ENCODE data around the gene WNT7B. TPM values are rescaled to one million over a fixed set of nuclear protein-coding genes. Genes with fewer than 3 reads are reported as not detected.

The WNT7B gene
- total and polyA plus RNA-seq, 10 of the 15 experiments (the other 5 are each of a cell fraction or from before 2014, with no cell fraction given): 0.12 TPM; not detected in 9

DNA sequence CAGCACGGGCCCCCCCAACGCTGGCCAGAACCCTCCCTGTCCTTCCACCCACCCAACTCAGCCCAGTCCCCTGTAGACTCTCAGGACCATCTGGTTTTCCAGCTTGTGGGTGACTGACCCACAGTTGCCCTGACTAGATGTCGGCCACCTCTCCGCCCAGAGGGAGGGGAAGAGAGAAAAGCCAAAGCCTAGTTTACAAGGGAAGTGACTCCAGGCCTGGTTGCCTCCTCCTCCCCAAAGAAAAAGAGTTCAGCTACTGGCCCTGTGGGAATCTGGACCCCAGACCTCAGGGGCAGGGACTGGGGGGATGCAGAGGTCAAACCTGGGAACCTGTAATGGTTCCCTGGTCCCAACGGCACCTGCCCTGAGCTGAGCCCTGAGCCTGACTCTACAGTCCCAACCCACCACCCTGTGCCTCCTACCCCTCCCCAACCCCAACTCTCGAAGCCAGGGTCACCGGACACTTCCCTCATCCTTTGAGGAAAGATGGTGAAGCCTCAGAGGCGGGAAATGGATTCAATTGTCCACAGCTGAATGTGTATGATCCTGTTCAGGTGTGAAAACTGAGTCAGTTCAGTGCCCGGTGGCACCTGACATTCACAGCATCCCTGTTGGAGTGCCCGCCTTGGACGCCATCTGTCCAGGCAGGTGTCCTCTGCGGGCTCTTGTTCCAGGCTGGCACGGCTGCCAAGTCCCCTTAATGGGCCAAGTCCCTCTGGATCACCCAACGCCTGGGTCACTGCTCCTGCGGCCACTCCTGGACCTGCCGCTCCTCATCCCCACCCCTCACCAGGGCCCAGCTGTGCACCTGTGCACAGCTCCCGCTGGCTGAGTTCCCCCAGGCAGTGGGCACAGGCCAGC lies 21.0 kb upstream of the WNT7B start:
- H3K4me1 ChIP-seq (ENCODE audit: control insufficient read depth, insufficient read depth, low read length): peaks cover 11% of the 10 kb centered on the region
- H3K27me3 ChIP-seq (replicated peaks in 1 of 2; ENCODE audit: control insufficient read depth in 2 of 2, insufficient read depth in 2 of 2, low read length in 1 of 2): no peaks in the 10 kb centered on the region
- no peaks in the 10 kb centered on the region for H3K79me2 ChIP-seq (ENCODE audit: control insufficient read depth, insufficient read depth, low read length)
- H2AFZ ChIP-seq (ENCODE audit: control insufficient read depth, low read depth, low read length): no peak overlapping the region
- no TSS peak for BruUV-seq (replicated peaks)
- ChIA-PET RAD21 (ENCODE audit: unreplicated experiment) (interaction anchor here (1.0 to 2.8 kb wide), 2 partner anchors 9 to 118 kb away, joined by 3 to 33 read pairs; no protein-coding TSS in a partner anchor), CTCF (interaction anchor here (3.4 kb wide), 1 partner anchor 8 kb away, joined by 29 read pairs; no protein-coding TSS in a partner anchor), SMC1A (ENCODE audit: uncharacterized antibody, unreplicated experiment) (interaction anchor here (0.9 kb wide), 1 partner anchor 8 kb away, joined by 3 read pairs; no protein-coding TSS in a partner anchor), POLR2A (no interaction called here)
- no peaks in the 10 kb centered on the region for H3K36me3 ChIP-seq (ENCODE audit: control insufficient read depth in 2 of 2, insufficient read depth in 2 of 2, low read length in 1 of 2)
- intact Hi-C loops (cut with micrococcal nuclease; ENCODE audit: unreplicated experiment) (loop anchor here (10.0 kb wide), 1 partner anchor 317 kb away; no protein-coding TSS in a partner anchor), in situ Hi-C loops (cut with MboI) (no loop called here)
- DNase-seq (ENCODE audit: low read depth, low spot score) (no peak), FAIRE-seq (no peak), ATAC-seq (no peak)
- no peaks in the 10 kb centered on the region for H4K20me1 ChIP-seq (ENCODE audit: control insufficient read depth, insufficient read depth)
- no peak overlapping the region for H3K4me3 ChIP-seq
- H3K9ac ChIP-seq (ENCODE audit: control insufficient read depth, insufficient read depth, low read length): no peak overlapping the region
- no peak overlapping the region for H3K27ac ChIP-seq (ENCODE audit: control insufficient read depth, insufficient read depth)
- no peak overlapping the region for H3K4me2 ChIP-seq (ENCODE audit: control insufficient read depth, insufficient read depth)
- WGBS (ENCODE audit: insufficient coverage, insufficient replicate concordance, low lambda C conversion rate, missing lambda C conversion rate): 42% methylated on average over 14 of the region's 17 CpGs
- no peaks in the 10 kb centered on the region for H3K9me3 ChIP-seq (replicated peaks; ENCODE audit: control insufficient read depth, insufficient read depth, low read length)
- no peak for TF ChIP-seq POU2F2 (IDR thresholded peaks at IDR 0.05; ENCODE audit: borderline replicate concordance, low read depth, low read length)
- TF ChIP-seq, protein P1, sequence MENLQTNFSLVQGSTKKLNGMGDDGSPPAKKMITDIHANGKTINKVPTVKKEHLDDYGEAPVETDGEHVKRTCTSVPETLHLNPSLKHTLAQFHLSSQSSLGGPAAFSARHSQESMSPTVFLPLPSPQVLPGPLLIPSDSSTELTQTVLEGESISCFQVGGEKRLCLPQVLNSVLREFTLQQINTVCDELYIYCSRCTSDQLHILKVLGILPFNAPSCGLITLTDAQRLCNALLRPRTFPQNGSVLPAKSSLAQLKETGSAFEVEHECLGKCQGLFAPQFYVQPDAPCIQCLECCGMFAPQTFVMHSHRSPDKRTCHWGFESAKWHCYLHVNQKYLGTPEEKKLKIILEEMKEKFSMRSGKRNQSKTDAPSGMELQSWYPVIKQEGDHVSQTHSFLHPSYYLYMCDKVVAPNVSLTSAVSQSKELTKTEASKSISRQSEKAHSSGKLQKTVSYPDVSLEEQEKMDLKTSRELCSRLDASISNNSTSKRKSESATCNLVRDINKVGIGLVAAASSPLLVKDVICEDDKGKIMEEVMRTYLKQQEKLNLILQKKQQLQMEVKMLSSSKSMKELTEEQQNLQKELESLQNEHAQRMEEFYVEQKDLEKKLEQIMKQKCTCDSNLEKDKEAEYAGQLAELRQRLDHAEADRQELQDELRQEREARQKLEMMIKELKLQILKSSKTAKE (IDR thresholded peaks at IDR 0.05; ENCODE audit: low read depth, poor library complexity, severe bottlenecking): no peak
- no peak for TF ChIP-seq YBX1 (IDR thresholded peaks at IDR 0.05)
- TF ChIP-seq, protein P2, sequence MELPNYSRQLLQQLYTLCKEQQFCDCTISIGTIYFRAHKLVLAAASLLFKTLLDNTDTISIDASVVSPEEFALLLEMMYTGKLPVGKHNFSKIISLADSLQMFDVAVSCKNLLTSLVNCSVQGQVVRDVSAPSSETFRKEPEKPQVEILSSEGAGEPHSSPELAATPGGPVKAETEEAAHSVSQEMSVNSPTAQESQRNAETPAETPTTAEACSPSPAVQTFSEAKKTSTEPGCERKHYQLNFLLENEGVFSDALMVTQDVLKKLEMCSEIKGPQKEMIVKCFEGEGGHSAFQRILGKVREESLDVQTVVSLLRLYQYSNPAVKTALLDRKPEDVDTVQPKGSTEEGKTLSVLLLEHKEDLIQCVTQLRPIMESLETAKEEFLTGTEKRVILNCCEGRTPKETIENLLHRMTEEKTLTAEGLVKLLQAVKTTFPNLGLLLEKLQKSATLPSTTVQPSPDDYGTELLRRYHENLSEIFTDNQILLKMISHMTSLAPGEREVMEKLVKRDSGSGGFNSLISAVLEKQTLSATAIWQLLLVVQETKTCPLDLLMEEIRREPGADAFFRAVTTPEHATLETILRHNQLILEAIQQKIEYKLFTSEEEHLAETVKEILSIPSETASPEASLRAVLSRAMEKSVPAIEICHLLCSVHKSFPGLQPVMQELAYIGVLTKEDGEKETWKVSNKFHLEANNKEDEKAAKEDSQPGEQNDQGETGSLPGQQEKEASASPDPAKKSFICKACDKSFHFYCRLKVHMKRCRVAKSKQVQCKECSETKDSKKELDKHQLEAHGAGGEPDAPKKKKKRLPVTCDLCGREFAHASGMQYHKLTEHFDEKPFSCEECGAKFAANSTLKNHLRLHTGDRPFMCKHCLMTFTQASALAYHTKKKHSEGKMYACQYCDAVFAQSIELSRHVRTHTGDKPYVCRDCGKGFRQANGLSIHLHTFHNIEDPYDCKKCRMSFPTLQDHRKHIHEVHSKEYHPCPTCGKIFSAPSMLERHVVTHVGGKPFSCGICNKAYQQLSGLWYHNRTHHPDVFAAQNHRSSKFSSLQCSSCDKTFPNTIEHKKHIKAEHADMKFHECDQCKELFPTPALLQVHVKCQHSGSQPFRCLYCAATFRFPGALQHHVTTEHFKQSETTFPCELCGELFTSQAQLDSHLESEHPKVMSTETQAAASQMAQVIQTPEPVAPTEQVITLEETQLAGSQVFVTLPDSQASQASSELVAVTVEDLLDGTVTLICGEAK (IDR thresholded peaks at IDR 0.05; ENCODE audit: borderline replicate concordance): no peak
- TF ChIP-seq IRF4 (IDR thresholded peaks at IDR 0.05; ENCODE audit: low read depth, low read length): no peak
- no peak for TF ChIP-seq BHLHE40 (IDR thresholded peaks at IDR 0.05; ENCODE audit: borderline replicate concordance in 1 of 2, low read depth in 2 of 2, low read length in 1 of 2)
- TF ChIP-seq EGR1 (IDR thresholded peaks at IDR 0.05; ENCODE audit: borderline replicate concordance in 1 of 2, low read depth in 2 of 2, low read length in 2 of 2): no peak
- TF ChIP-seq, protein P3, sequence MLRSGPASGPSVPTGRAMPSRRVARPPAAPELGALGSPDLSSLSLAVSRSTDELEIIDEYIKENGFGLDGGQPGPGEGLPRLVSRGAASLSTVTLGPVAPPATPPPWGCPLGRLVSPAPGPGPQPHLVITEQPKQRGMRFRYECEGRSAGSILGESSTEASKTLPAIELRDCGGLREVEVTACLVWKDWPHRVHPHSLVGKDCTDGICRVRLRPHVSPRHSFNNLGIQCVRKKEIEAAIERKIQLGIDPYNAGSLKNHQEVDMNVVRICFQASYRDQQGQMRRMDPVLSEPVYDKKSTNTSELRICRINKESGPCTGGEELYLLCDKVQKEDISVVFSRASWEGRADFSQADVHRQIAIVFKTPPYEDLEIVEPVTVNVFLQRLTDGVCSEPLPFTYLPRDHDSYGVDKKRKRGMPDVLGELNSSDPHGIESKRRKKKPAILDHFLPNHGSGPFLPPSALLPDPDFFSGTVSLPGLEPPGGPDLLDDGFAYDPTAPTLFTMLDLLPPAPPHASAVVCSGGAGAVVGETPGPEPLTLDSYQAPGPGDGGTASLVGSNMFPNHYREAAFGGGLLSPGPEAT (IDR thresholded peaks at IDR 0.05; ENCODE audit: low read depth): no peak
- no peak for TF ChIP-seq RCOR1 (conservative IDR thresholded peaks at IDR 0.05; ENCODE audit: low read depth, low read length)
- TF ChIP-seq TAF1 (IDR thresholded peaks at IDR 0.05; ENCODE audit: borderline replicate concordance, low read depth, low read length): no peak
- TF ChIP-seq, protein P4, sequence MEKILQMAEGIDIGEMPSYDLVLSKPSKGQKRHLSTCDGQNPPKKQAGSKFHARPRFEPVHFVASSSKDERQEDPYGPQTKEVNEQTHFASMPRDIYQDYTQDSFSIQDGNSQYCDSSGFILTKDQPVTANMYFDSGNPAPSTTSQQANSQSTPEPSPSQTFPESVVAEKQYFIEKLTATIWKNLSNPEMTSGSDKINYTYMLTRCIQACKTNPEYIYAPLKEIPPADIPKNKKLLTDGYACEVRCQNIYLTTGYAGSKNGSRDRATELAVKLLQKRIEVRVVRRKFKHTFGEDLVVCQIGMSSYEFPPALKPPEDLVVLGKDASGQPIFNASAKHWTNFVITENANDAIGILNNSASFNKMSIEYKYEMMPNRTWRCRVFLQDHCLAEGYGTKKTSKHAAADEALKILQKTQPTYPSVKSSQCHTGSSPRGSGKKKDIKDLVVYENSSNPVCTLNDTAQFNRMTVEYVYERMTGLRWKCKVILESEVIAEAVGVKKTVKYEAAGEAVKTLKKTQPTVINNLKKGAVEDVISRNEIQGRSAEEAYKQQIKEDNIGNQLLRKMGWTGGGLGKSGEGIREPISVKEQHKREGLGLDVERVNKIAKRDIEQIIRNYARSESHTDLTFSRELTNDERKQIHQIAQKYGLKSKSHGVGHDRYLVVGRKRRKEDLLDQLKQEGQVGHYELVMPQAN (conservative IDR thresholded peaks at IDR 0.05): no peak
- TF ChIP-seq RBBP5 (conservative IDR thresholded peaks at IDR 0.05): no peak
